ENCODE results near the gene AOC3.
"Not testable (repeated sequence)": the region's sequence is repeated elsewhere in the genome, so short reads cannot be mapped to it uniquely, and the experiment has no call there.

Gene AOC3

GRCh38 chr17:42867694-42868261 lies 16.8 kb downstream of the AOC3 start:
- DNase-seq (ENCODE audit: low read depth in 2 of 2): not testable (repeated sequence)

GRCh38 chr17:42868338-42868737 lies 17.3 kb downstream of the AOC3 start:
- no peak for DNase-seq (ENCODE audit: low read depth in 2 of 2)

GRCh38 chr17:42871647-42872046 lies 20.6 kb downstream of the AOC3 start:
- no peak for DNase-seq (ENCODE audit: low read depth in 2 of 2)

GRCh38 chr17:42872251-42872965 lies 21.4 kb downstream of the AOC3 start:
- DNase-seq (ENCODE audit: low read depth in 2 of 2): no peak

GRCh38 chr17:42873315-42873714 lies 22.3 kb downstream of the AOC3 start:
- no peak for DNase-seq (ENCODE audit: low read depth in 2 of 2)

GRCh38 chr17:42873932-42874695 lies 23.1 kb downstream of the AOC3 start:
- DNase-seq (ENCODE audit: low read depth in 2 of 2): not testable (repeated sequence)

GRCh38 chr17:42877037-42877436 lies 26.0 kb downstream of the AOC3 start:
- DNase-seq (ENCODE audit: low read depth in 2 of 2): no peak

- no peak for DNase-seq (ENCODE audit: low read depth in 2 of 2)
Observed at GRCh38 chr17:42878123-42878880, 27.3 kb downstream of the AOC3 start.

GRCh38 chr17:42878924-42879595 lies 28.1 kb downstream of the AOC3 start:
- DNase-seq (ENCODE audit: low read depth in 2 of 2): no peak

- no peak for DNase-seq (ENCODE audit: low read depth in 2 of 2)
Observed at GRCh38 chr17:42879596-42879985, 28.6 kb downstream of the AOC3 start.

- no peak for DNase-seq (ENCODE audit: low read depth in 2 of 2)
Observed at GRCh38 chr17:42880776-42881310, 29.8 kb downstream of the AOC3 start.

- not testable (repeated sequence) for DNase-seq (ENCODE audit: low read depth in 2 of 2)
Observed at GRCh38 chr17:42881706-42882105, 30.7 kb downstream of the AOC3 start.

- DNase-seq (ENCODE audit: low read depth in 2 of 2): no peak
Observed at GRCh38 chr17:42882166-42882565, 31.2 kb downstream of the AOC3 start.

- no peak for DNase-seq (ENCODE audit: low read depth in 2 of 2)
Observed at GRCh38 chr17:42883802-42884558, 33.0 kb downstream of the AOC3 start.

GRCh38 chr17:42885806-42886205 lies 34.8 kb downstream of the AOC3 start:
- DNase-seq (ENCODE audit: low read depth in 2 of 2): not testable (repeated sequence)

- DNase-seq (ENCODE audit: low read depth in 2 of 2): no peak
Observed at GRCh38 chr17:42886283-42887176, 35.5 kb downstream of the AOC3 start.

GRCh38 chr17:42889809-42890208 lies 38.8 kb downstream of the AOC3 start:
- no peak for DNase-seq (ENCODE audit: low read depth in 2 of 2)

- no peak for DNase-seq (ENCODE audit: low read depth in 2 of 2)
Observed at GRCh38 chr17:42891539-42892152, 40.6 kb downstream of the AOC3 start.

- DNase-seq (ENCODE audit: low read depth in 2 of 2): no peak
Observed at GRCh38 chr17:42893359-42893758, 42.4 kb downstream of the AOC3 start.

Measured in stimulated activated CD8-positive, alpha-beta memory T cell treated with anti-CD3 and anti-CD28 coated beads, Interleukin-2, amount 100 ng/mL, for 1 hour (primary cell).